IPS DF 4.7 (cell line): ENCODE results near the gene COA6.
"Not testable (repeated sequence)": the region's sequence is repeated elsewhere in the genome, so short reads cannot be mapped to it uniquely, and the experiment has no call there.

Experiments used
- DNase-seq: peaks from one replicate; pipeline ENCODE4 v3.0.0-alpha.2; 2013; ENCODE audit warnings: low spot score; ENCODE audit errors: extremely low read depth

Gene COA6

GRCh38 chr1:234373064-234373958 is at the start of gene COA6:
Gene COA6 (plus strand): TSS chr1:234373456. CDS start chr1:234373467, 11 bp downstream.
- peak; percentile 82 for DNase-seq

GRCh38 chr1:234324821-234325220 is 48.4 kb upstream of the COA6 start:
- DNase-seq, result no peak

GRCh38 chr1:234325878-234326496 is 47.3 kb upstream of the COA6 start:
- DNase-seq, result no peak

GRCh38 chr1:234326497-234327366 is 46.5 kb upstream of the COA6 start:
- no peak for DNase-seq

GRCh38 chr1:234327577-234328164 is 45.6 kb upstream of the COA6 start:
- no peak for DNase-seq

- no peak for DNase-seq
Measured at GRCh38 chr1:234330843-234331215, 42.4 kb upstream of the COA6 start.

- DNase-seq, result no peak
Measured at GRCh38 chr1:234331507-234331906, 41.7 kb upstream of the COA6 start.

GRCh38 chr1:234336359-234336758 is 36.9 kb upstream of the COA6 start:
- DNase-seq, result no peak

GRCh38 chr1:234337233-234337632 is 36.0 kb upstream of the COA6 start:
- no peak for DNase-seq

- DNase-seq, result no peak
Measured at GRCh38 chr1:234340528-234340927, 32.7 kb upstream of the COA6 start.

GRCh38 chr1:234342774-234343173 is 30.5 kb upstream of the COA6 start:
- DNase-seq, result no peak

- DNase-seq, result no peak
Measured at GRCh38 chr1:234345237-234345636, 28.0 kb upstream of the COA6 start.

GRCh38 chr1:234348964-234349363 is 24.3 kb upstream of the COA6 start:
- DNase-seq, result no peak

GRCh38 chr1:234355782-234356510 is 17.3 kb upstream of the COA6 start:
- no peak for DNase-seq

GRCh38 chr1:234356615-234357269 is 16.5 kb upstream of the COA6 start:
- not testable (repeated sequence) for DNase-seq

GRCh38 chr1:234357831-234358230 is 15.4 kb upstream of the COA6 start:
- no peak for DNase-seq

GRCh38 chr1:234361102-234361603 is 12.1 kb upstream of the COA6 start:
- no peak for DNase-seq

- DNase-seq, result no peak
Measured at GRCh38 chr1:234362558-234362957, 10.7 kb upstream of the COA6 start.

- no peak for DNase-seq
Measured at GRCh38 chr1:234368320-234369032, 4.8 kb upstream of the COA6 start.
